Skeletal muscle satellite cell (primary cell): ENCODE results near the gene CERS6.

Experiments used
- H3K27me3 ChIP-seq: 2 replicates; pipeline ENCODE4 v1.7.0; 2013; ENCODE audit warnings: low read length; ENCODE audit not compliant: control insufficient read depth, insufficient read depth
- H3K36me3 ChIP-seq: 2 replicates; pipeline ENCODE4 v1.7.0; 2013; ENCODE audit warnings: mild to moderate bottlenecking, control low read depth, low read length; ENCODE audit not compliant: insufficient read depth
- H3K4me1 ChIP-seq: 2 replicates; pipeline ENCODE4 v1.7.0; 2013; ENCODE audit warnings: low read length; ENCODE audit not compliant: control insufficient read depth, insufficient read depth
- H3K4me2 ChIP-seq: 2 replicates; pipeline ENCODE4 v1.7.0; 2013; ENCODE audit warnings: mild to moderate bottlenecking, low read length
- H3K4me3 ChIP-seq: 2 replicates; pipeline ENCODE4 v1.7.0; 2013; ENCODE audit warnings: low read length
- H3K9ac ChIP-seq: 2 replicates; pipeline ENCODE4 v1.7.0; 2013; ENCODE audit warnings: mild to moderate bottlenecking, low read depth, low read length, moderate library complexity
- H3K9me3 ChIP-seq: replicated peaks from 2 replicates; pipeline ENCODE4 v1.7.0; 2013; ENCODE audit warnings: mild to moderate bottlenecking, control low read depth, low read length

CERS6 gene

DNA sequence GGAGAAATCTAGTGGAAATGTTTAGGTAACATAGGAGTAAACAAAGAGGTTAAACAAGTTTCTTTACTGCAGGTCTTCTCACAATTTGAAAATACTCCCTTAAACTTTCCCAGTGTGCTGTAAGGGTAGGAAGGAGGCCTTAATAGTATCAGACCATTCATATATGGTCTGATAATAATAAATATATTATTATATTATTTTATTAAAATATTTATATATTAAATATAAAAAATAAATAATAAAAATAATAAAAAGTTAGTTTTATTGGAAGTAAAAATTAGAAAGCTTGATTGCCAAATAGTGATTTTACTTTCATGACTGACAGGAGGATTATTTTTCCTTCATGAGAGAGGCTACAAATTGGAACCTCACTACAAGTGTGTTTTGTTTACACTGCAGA is 353.5 kb downstream of the CERS6 start:
- H3K9me3 ChIP-seq = no peaks in the 10 kb centered on the region
- H3K4me2 ChIP-seq = no peak overlapping the region
- no peaks in the 10 kb centered on the region for H3K36me3 ChIP-seq
- H3K4me3 ChIP-seq = no peak overlapping the region
- no peaks in the 10 kb centered on the region for H3K4me1 ChIP-seq
- H3K27me3 ChIP-seq = no peaks in the 10 kb centered on the region
- H3K9ac ChIP-seq = no peak overlapping the region

DNA sequence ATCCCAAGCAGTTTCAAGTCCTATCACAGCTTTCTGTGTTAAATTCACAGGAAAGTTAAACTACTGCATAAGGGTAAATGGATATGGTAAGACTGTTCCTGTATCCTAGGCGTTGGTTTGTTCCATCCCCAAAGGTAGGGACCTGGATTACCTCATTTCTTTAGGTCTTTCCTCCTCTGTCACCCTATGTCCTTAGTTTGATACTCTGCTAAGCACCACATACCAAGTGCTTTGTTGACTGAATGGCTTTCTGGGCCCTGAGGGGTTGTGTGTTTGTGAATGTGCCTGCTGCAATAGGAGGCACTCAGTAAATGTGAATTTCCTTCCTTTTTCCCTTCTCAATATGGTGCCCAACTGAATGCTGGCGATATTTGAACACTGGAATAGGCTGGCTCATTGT is 354.2 kb downstream of the CERS6 start:
- H3K9me3 ChIP-seq = no peaks in the 10 kb centered on the region
- H3K9ac ChIP-seq = no peak overlapping the region
- H3K4me1 ChIP-seq = no peaks in the 10 kb centered on the region
- H3K36me3 ChIP-seq = no peaks in the 10 kb centered on the region
- no peak overlapping the region for H3K4me2 ChIP-seq
- no peaks in the 10 kb centered on the region for H3K27me3 ChIP-seq
- no peak overlapping the region for H3K4me3 ChIP-seq

DNA sequence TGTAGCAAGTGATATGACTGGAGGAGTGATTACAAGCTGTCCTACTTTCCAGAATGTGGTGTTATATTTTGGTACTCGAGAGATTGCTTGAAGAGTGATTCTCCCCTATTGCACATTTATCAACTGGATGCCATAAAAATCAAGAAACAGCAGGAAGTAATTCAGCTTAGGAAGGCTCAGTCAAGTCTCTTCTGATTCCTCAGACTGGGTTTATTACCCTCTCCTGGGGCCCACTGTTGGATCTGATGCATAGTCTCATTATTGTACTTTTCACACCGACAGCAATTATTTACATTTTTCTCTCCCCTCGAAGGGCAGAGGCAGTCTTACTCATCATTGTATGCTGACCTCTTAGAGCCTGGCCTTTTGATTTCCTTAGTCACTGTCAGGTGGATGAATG is 355.6 kb downstream of the CERS6 start:
- no peaks in the 10 kb centered on the region for H3K27me3 ChIP-seq
- H3K36me3 ChIP-seq = no peaks in the 10 kb centered on the region
- H3K9me3 ChIP-seq = no peaks in the 10 kb centered on the region
- no peak overlapping the region for H3K4me2 ChIP-seq
- no peak overlapping the region for H3K4me3 ChIP-seq
- no peak overlapping the region for H3K9ac ChIP-seq
- peaks cover 7% of the 10 kb centered on the region for H3K4me1 ChIP-seq

- Histone ChIP-seq H3K27me3 (no peaks in the 10 kb centered on the region), H3K36me3 (no peaks in the 10 kb centered on the region), H3K9ac (no peak overlapping the region), H3K4me1 (peaks cover 10% of the 10 kb centered on the region), H3K4me3 (no peak overlapping the region), H3K9me3 (no peaks in the 10 kb centered on the region), H3K4me2 (no peak overlapping the region)
These were observed 358.0 kb downstream of the CERS6 start for GRCh38 chr2:168814046-168814445.

DNA sequence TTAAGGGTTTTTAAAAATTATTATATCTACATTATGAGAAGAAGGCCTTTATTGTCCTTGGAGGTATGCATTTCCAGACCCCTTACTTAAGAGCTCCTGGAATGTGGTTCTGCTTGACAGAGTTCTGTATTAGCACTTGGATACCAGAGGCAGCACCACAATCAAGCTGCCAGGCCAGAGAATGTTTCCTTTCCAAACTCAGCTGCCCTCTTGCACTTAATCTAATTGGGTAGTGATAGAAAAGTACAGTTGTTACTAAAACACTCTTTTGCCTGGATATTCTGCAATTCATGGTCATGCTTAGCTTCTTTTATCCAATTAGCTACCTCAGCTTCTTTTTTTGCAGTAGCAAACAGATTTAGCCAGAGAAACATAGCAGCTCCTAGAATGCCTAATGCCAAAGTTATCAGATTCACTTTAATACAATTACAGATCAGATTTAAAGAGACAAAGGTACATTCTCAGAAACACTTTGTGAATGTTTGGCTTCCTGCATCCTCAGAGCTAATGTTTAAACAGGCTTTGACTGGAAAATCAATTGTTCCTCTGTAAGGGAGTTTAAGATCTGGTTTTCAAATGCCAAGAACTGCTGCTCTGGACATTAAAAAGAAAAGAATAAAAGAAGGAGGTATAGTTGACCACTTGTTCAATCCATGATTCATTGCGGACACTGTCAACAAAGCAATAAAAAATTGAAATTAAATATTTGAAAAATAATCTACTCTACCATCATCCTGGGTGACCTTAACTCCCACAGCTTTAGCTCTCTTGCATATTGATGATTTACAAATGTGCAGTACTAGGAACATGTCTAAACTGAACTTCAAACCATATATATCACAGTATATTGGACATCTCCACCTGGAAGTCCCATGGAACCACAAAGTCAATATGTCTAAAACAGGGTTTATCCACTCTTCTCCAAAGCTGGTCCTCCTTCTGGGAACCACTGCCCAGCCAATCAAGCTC is 359.2 kb downstream of the CERS6 start:
- Histone ChIP-seq H3K4me2 (no peak overlapping the region), H3K27me3 (no peaks in the 10 kb centered on the region), H3K4me1 (peaks cover 10% of the 10 kb centered on the region)

DNA sequence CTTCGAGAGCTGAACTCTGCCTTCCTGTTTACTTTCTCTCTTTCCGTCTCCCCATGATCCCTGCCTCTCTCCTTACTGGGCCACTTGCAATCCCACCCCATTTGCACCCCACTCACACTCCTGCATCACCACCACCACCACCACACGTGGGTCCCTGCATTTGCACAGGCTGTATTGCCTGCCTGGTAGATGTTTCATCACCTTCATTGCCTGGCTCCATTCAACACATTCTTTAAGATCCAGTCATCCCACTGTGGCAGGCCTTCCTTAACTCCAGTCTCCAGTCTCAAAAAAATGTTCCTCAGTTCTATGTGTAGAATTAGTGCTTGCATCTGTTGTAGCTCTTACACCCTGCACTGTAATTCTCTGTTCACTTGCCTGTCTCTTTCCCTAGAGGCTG is 360.3 kb downstream of the CERS6 start:
- Histone ChIP-seq H3K9me3 (no peaks in the 10 kb centered on the region), H3K4me1 (peaks cover 10% of the 10 kb centered on the region), H3K4me2 (no peak overlapping the region), H3K36me3 (no peaks in the 10 kb centered on the region), H3K9ac (no peak overlapping the region), H3K27me3 (no peaks in the 10 kb centered on the region), H3K4me3 (no peak overlapping the region)

More for the DNA sequence above, 359.2 kb downstream of the CERS6 start:
- Histone ChIP-seq H3K9me3 (no peaks in the 10 kb centered on the region), H3K9ac (no peak overlapping the region), H3K36me3 (no peaks in the 10 kb centered on the region), H3K4me3 (no peak overlapping the region)

DNA sequence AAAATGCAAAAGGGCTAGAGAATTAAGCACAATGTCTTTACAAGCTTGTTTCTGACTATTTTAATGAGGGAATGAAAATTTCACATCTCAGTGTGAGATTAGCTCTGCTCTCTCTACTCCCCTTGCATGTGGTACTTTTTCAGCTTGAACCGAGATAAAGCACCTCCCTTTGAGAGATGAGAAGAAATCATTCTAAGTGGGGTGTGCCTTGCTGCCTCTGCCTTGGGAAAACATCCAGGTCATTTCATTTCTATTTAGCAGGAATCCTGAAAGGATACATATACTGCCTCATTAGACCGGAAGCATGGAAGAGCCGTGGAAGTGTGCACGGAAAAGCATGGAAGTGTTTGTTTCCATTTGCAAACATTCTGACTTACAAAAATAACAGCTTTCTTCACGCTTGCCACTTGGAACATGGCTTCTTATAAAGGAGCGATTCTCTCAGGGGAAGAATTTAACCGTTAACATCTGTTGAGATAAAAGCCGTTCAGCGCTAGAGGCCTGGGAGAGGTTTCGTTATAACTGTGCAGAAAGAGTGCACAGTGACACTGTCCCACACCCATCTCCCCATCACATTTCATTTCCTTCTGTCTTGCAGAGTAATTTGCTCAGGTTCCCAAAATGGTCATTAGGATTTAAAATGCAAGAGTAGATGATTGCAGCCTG is 363.1 kb downstream of the CERS6 start:
- H3K4me2 ChIP-seq = peak overlapping the region; percentile 58
- peaks cover 10% of the 10 kb centered on the region for H3K4me1 ChIP-seq
- H3K27me3 ChIP-seq = no peaks in the 10 kb centered on the region
- H3K9me3 ChIP-seq = no peaks in the 10 kb centered on the region
- H3K36me3 ChIP-seq = no peaks in the 10 kb centered on the region
- no peak overlapping the region for H3K4me3 ChIP-seq
- H3K9ac ChIP-seq = no peak overlapping the region

- Histone ChIP-seq H3K4me2 (no peak overlapping the region), H3K9ac (no peak overlapping the region), H3K4me3 (no peak overlapping the region), H3K27me3 (no peaks in the 10 kb centered on the region), H3K9me3 (no peaks in the 10 kb centered on the region), H3K4me1 (peaks cover 10% of the 10 kb centered on the region), H3K36me3 (no peaks in the 10 kb centered on the region)
These were observed 363.9 kb downstream of the CERS6 start for GRCh38 chr2:168819829-168820489.

DNA sequence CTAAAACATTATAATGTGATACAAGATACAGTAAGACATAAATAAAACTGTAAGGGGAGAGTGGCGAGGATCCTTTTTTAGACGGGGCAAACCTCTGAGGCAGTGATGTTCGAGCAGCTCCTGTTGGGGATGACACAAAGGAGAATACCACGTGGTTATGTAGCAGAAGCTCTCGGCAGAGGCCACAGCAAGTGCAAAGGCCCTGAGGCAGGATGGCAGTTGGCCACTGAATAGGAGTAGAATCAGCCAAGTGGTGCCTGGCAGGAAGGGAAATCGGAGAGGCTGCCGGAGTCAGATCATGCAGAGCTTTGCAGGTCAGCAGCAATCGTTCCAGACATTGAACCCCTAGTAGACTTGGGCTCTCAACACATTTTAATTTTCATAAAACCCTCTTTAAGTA is 365.5 kb downstream of the CERS6 start:
- peaks cover 4% of the 10 kb centered on the region for H3K4me1 ChIP-seq
- no peak overlapping the region for H3K4me2 ChIP-seq

GRCh38 chr2:168821992-168822391 is 365.9 kb downstream of the CERS6 start:
- H3K27me3 ChIP-seq = no peaks in the 10 kb centered on the region
- no peak overlapping the region for H3K4me2 ChIP-seq
- no peak overlapping the region for H3K4me3 ChIP-seq
- no peaks in the 10 kb centered on the region for H3K36me3 ChIP-seq
- no peaks in the 10 kb centered on the region for H3K9me3 ChIP-seq
- no peak overlapping the region for H3K9ac ChIP-seq
- no peaks in the 10 kb centered on the region for H3K4me1 ChIP-seq

More for the DNA sequence above, 365.5 kb downstream of the CERS6 start:
- Histone ChIP-seq H3K9ac (no peak overlapping the region), H3K9me3 (no peaks in the 10 kb centered on the region), H3K4me3 (no peak overlapping the region), H3K27me3 (no peaks in the 10 kb centered on the region), H3K36me3 (no peaks in the 10 kb centered on the region)
